ENCODE data around the gene GJD4.

Gene GJD4

GRCh38 chr10:35631404-35631803 is 26.3 kb downstream of the GJD4 start:
- DNase-seq (ENCODE audit: low read depth), result no peak

- DNase-seq (ENCODE audit: low read depth), result no peak
Measured at GRCh38 chr10:35632027-35632426, 26.9 kb downstream of the GJD4 start.

GRCh38 chr10:35633006-35633980 is 28.2 kb downstream of the GJD4 start:
- no peak for DNase-seq (ENCODE audit: low read depth)

- DNase-seq (ENCODE audit: low read depth), result no peak
Measured at GRCh38 chr10:35635576-35635975, 30.4 kb downstream of the GJD4 start.

GRCh38 chr10:35636956-35637355 is 31.8 kb downstream of the GJD4 start:
- DNase-seq (ENCODE audit: low read depth), result no peak

- DNase-seq (ENCODE audit: low read depth), result no peak
Measured at GRCh38 chr10:35637462-35637861, 32.3 kb downstream of the GJD4 start.

GRCh38 chr10:35638101-35638500 is 33.0 kb downstream of the GJD4 start:
- no peak for DNase-seq (ENCODE audit: low read depth)

- no peak for DNase-seq (ENCODE audit: low read depth)
Measured at GRCh38 chr10:35639021-35639727, 34.0 kb downstream of the GJD4 start.

GRCh38 chr10:35639728-35640401 is 34.7 kb downstream of the GJD4 start:
- no peak for DNase-seq (ENCODE audit: low read depth)

- no peak for DNase-seq (ENCODE audit: low read depth)
Measured at GRCh38 chr10:35640474-35640873, 35.3 kb downstream of the GJD4 start.

- DNase-seq (ENCODE audit: low read depth), result no peak
Measured at GRCh38 chr10:35640951-35641675, 36.0 kb downstream of the GJD4 start.

GRCh38 chr10:35641676-35642034 is 36.5 kb downstream of the GJD4 start:
- DNase-seq (ENCODE audit: low read depth), result no peak

GRCh38 chr10:35642035-35642792 is 37.1 kb downstream of the GJD4 start, which contains the start of gene FZD8:
Gene FZD8, minus strand, starts transcription at chr10:35642296. Its CDS starts 867 bp downstream, at chr10:35641429.
- DNase-seq (ENCODE audit: low read depth), result peak; percentile 57

- no peak for DNase-seq (ENCODE audit: low read depth)
Measured at GRCh38 chr10:35642793-35643114, 37.6 kb downstream of the GJD4 start.

- no peak for DNase-seq (ENCODE audit: low read depth)
Measured at GRCh38 chr10:35643151-35644049, 38.3 kb downstream of the GJD4 start.

GRCh38 chr10:35644050-35644950 is 39.2 kb downstream of the GJD4 start:
- DNase-seq (ENCODE audit: low read depth), result no peak

- no peak for DNase-seq (ENCODE audit: low read depth)
Measured at GRCh38 chr10:35650894-35651293, 45.8 kb downstream of the GJD4 start.

- DNase-seq (ENCODE audit: low read depth), result no peak
Measured at GRCh38 chr10:35652824-35653223, 47.7 kb downstream of the GJD4 start.

- no peak for DNase-seq (ENCODE audit: low read depth)
Measured at GRCh38 chr10:35657621-35658020, 52.5 kb downstream of the GJD4 start.
